Activated naive CD8-positive, alpha-beta T cell (primary cell): Measurements from ENCODE around the gene ZKSCAN8.
A peak's percentile ranks its signal among the peaks of the same experiment; 100 is the strongest.

ENCODE experiments used
- H3K27ac Mint-ChIP-seq: one replicate; pipeline ENCODE4 v1.8.0; 2021; ENCODE audit warnings: mixed read lengths
- H3K27me3 Mint-ChIP-seq: one replicate; pipeline ENCODE4 v1.8.0; 2021; ENCODE audit warnings: mixed read lengths
- H3K36me3 Mint-ChIP-seq: one replicate; pipeline ENCODE4 v1.8.0; 2021; ENCODE audit warnings: mixed read lengths
- H3K4me1 Mint-ChIP-seq: one replicate; pipeline ENCODE4 v1.8.0; 2021; ENCODE audit warnings: low read depth, mixed read lengths
- H3K4me3 Mint-ChIP-seq: one replicate; pipeline ENCODE4 v1.8.0; 2021; ENCODE audit warnings: mild to moderate bottlenecking, mixed read lengths
- H3K9me3 Mint-ChIP-seq: one replicate; pipeline ENCODE4 v1.8.0; 2021; ENCODE audit warnings: low read depth, mixed read lengths

ZKSCAN8 gene

DNA sequence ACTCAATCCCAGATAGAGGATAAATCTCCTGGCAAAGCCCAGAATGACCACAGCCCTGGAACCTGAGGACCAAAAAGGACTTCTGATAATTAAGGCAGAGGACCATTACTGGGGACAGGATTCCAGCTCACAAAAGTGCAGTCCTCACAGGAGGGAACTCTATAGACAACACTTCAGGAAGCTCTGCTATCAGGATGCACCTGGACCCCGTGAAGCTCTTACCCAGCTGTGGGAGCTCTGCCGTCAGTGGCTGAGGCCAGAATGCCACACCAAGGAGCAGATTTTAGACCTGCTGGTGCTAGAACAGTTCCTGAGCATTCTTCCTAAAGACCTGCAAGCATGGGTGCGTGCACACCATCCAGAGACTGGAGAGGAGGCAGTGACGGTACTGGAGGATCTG lies 16.3 kb upstream of the ZKSCAN8 start:
- peak overlapping the region; percentile 95 for H3K27ac Mint-ChIP-seq
- H3K36me3 Mint-ChIP-seq, result peaks cover 4% of the 10 kb centered on the region
- no peaks in the 10 kb centered on the region for H3K27me3 Mint-ChIP-seq
- H3K4me3 Mint-ChIP-seq, result peak overlapping the region; percentile 96
- H3K4me1 Mint-ChIP-seq, result peaks cover 50% of the 10 kb centered on the region
- H3K9me3 Mint-ChIP-seq, result no peaks in the 10 kb centered on the region

GRCh38 chr6:28134015-28134414 lies 7.7 kb upstream of the ZKSCAN8 start:
- Mint-ChIP-seq H3K27me3 (no peaks in the 10 kb centered on the region), H3K4me1 (peaks cover 70% of the 10 kb centered on the region), H3K4me3 (no peak overlapping the region), H3K27ac (peak overlapping the region; percentile 90), H3K9me3 (no peaks in the 10 kb centered on the region), H3K36me3 (no peaks in the 10 kb centered on the region)

DNA sequence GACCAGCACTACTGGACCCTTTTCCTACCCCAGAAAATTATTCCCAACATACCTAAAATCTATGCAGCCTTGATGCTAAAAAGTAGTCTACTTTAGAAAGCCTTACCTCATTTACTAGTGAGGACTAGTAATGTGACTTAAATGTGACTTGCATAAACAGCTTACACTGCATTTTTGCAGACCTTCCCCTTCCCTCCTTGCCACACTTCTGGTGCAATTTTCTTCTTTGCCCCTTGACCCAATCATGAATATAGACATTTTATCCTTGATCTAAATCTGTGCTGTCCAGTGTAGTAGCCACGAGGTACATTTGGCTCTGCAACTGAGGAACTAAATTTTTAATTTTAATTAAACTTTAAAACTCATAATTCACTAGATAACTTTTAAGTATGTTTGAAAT lies 7.0 kb upstream of the ZKSCAN8 start:
- peak overlapping the region; percentile 47 for H3K4me3 Mint-ChIP-seq

DNA sequence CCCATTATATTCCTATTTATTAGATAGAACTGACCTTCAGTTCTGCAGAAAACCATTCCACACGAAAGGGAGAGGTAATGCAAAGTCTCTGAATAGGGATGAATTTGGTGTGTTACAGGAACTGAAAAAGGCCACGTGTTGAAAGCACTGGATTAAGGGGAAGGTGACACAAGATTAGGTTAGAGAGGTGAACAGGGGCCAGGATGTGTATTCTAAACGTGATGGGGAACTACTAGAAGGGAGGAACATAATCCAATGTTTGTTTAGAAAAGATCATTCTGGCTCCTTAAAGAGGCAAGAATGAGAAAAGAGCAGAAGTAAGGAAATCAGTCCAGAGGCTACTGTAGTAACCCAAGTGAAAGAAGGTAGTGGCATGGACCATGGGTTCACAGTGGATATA lies 6.3 kb upstream of the ZKSCAN8 start:
- H3K4me3 Mint-ChIP-seq, result peak overlapping the region; percentile 98
- H3K27ac Mint-ChIP-seq, result peak overlapping the region; percentile 98
- no peaks in the 10 kb centered on the region for H3K9me3 Mint-ChIP-seq
- peaks cover 76% of the 10 kb centered on the region for H3K4me1 Mint-ChIP-seq
- H3K36me3 Mint-ChIP-seq, result no peaks in the 10 kb centered on the region
- no peaks in the 10 kb centered on the region for H3K27me3 Mint-ChIP-seq

More for the DNA sequence above, 7.0 kb upstream of the ZKSCAN8 start:
- Mint-ChIP-seq H3K9me3 (no peaks in the 10 kb centered on the region), H3K4me1 (peaks cover 73% of the 10 kb centered on the region), H3K27ac (no peak overlapping the region), H3K36me3 (no peaks in the 10 kb centered on the region), H3K27me3 (no peaks in the 10 kb centered on the region)

GRCh38 chr6:28136585-28137504 lies 4.8 kb upstream of the ZKSCAN8 start:
- Mint-ChIP-seq H3K4me1 (peaks cover 78% of the 10 kb centered on the region), H3K27ac (peak overlapping the region; percentile 98), H3K27me3 (no peaks in the 10 kb centered on the region), H3K4me3 (peak overlapping the region; percentile 98), H3K9me3 (no peaks in the 10 kb centered on the region), H3K36me3 (no peaks in the 10 kb centered on the region)

GRCh38 chr6:28137505-28137981 lies 4.1 kb upstream of the ZKSCAN8 start:
- H3K4me3 Mint-ChIP-seq, result peak overlapping the region; percentile 98
- peak overlapping the region; percentile 98 for H3K27ac Mint-ChIP-seq
- H3K27me3 Mint-ChIP-seq, result no peaks in the 10 kb centered on the region
- H3K4me1 Mint-ChIP-seq, result peaks cover 80% of the 10 kb centered on the region
- H3K36me3 Mint-ChIP-seq, result no peaks in the 10 kb centered on the region
- H3K9me3 Mint-ChIP-seq, result no peaks in the 10 kb centered on the region

GRCh38 chr6:28139860-28140543 lies 1.7 kb upstream of the ZKSCAN8 start:
- Mint-ChIP-seq H3K36me3 (peaks cover 9% of the 10 kb centered on the region), H3K4me3 (peak overlapping the region; percentile 81), H3K27ac (peak overlapping the region; percentile 83), H3K9me3 (no peaks in the 10 kb centered on the region), H3K4me1 (peaks cover 74% of the 10 kb centered on the region), H3K27me3 (no peaks in the 10 kb centered on the region)

DNA sequence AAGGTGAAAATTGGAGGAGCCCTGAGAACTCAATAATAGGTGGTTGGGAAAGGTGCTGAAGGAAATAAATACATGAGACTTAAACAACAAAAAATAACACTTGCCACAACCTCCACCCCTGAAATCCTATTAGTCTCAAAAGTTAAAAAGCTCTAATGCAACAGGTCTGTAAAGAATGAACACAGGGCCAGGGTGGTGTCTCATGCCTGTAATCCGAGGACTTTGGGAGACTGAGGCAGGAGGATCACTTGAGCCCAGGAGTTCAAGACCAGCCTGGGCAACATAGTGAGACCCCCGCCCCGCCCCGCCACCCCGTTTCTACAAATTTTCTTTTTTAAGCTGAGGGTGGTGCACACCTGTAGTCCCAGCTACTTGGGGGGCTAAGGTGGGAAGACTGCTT lies 1.1 kb upstream of the ZKSCAN8 start:
- H3K4me1 Mint-ChIP-seq, result peaks cover 76% of the 10 kb centered on the region
- H3K9me3 Mint-ChIP-seq, result no peaks in the 10 kb centered on the region
- no peaks in the 10 kb centered on the region for H3K27me3 Mint-ChIP-seq
- H3K27ac Mint-ChIP-seq, result peak overlapping the region; percentile 50
- peaks cover 15% of the 10 kb centered on the region for H3K36me3 Mint-ChIP-seq
- peak overlapping the region; percentile 95 for H3K4me3 Mint-ChIP-seq

GRCh38 chr6:28142446-28142845 lies 763 bp downstream of the ZKSCAN8 start:
- Mint-ChIP-seq H3K27ac (peak overlapping the region; percentile 93), H3K9me3 (no peaks in the 10 kb centered on the region), H3K4me3 (peak overlapping the region; percentile 95), H3K27me3 (no peaks in the 10 kb centered on the region), H3K36me3 (peaks cover 16% of the 10 kb centered on the region), H3K4me1 (peaks cover 70% of the 10 kb centered on the region)

- H3K27me3 Mint-ChIP-seq, result no peaks in the 10 kb centered on the region
- no peaks in the 10 kb centered on the region for H3K9me3 Mint-ChIP-seq
- peaks cover 26% of the 10 kb centered on the region for H3K36me3 Mint-ChIP-seq
- H3K27ac Mint-ChIP-seq, result no peak overlapping the region
- no peak overlapping the region for H3K4me3 Mint-ChIP-seq
- peaks cover 52% of the 10 kb centered on the region for H3K4me1 Mint-ChIP-seq
Observed at GRCh38 chr6:28145231-28145630, 3.5 kb downstream of the ZKSCAN8 start.

- Mint-ChIP-seq H3K9me3 (no peaks in the 10 kb centered on the region), H3K4me3 (no peak overlapping the region), H3K27ac (no peak overlapping the region), H3K36me3 (peaks cover 49% of the 10 kb centered on the region), H3K27me3 (no peaks in the 10 kb centered on the region), H3K4me1 (peaks cover 6% of the 10 kb centered on the region)
Observed at GRCh38 chr6:28152531-28152930, 10.8 kb downstream of the ZKSCAN8 start.

GRCh38 chr6:28153546-28153945 lies 11.9 kb downstream of the ZKSCAN8 start:
- Mint-ChIP-seq H3K4me3 (no peak overlapping the region), H3K9me3 (no peaks in the 10 kb centered on the region), H3K36me3 (peaks cover 51% of the 10 kb centered on the region), H3K4me1 (peaks cover 2% of the 10 kb centered on the region), H3K27ac (no peak overlapping the region), H3K27me3 (no peaks in the 10 kb centered on the region)

DNA sequence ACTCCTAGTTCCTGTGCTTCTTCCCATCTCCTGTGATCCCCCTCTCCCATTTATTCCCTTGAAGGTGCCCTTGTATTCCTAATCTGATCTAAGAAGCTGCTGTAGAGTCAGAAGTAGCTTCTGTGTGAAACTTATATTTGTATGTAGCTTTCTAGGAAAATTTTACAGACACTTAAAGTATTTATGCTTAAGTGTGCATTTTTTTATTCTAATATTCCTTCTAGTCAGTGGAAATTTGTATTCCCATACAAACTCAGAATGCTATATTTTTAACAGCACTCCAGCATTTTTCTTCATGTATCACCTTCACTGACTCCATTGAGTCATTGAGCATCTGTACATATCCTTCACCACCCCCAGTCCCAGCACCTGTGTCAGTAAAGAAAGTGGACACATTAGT lies 12.7 kb downstream of the ZKSCAN8 start:
- Mint-ChIP-seq H3K36me3 (peaks cover 57% of the 10 kb centered on the region), H3K4me1 (no peaks in the 10 kb centered on the region), H3K27me3 (no peaks in the 10 kb centered on the region), H3K27ac (no peak overlapping the region), H3K4me3 (no peak overlapping the region), H3K9me3 (no peaks in the 10 kb centered on the region)

GRCh38 chr6:28158318-28158717 lies 16.6 kb downstream of the ZKSCAN8 start:
- Mint-ChIP-seq H3K36me3 (peaks cover 47% of the 10 kb centered on the region), H3K4me3 (no peak overlapping the region), H3K27ac (no peak overlapping the region), H3K9me3 (peaks cover 3% of the 10 kb centered on the region), H3K4me1 (peaks cover 16% of the 10 kb centered on the region), H3K27me3 (no peaks in the 10 kb centered on the region)

DNA sequence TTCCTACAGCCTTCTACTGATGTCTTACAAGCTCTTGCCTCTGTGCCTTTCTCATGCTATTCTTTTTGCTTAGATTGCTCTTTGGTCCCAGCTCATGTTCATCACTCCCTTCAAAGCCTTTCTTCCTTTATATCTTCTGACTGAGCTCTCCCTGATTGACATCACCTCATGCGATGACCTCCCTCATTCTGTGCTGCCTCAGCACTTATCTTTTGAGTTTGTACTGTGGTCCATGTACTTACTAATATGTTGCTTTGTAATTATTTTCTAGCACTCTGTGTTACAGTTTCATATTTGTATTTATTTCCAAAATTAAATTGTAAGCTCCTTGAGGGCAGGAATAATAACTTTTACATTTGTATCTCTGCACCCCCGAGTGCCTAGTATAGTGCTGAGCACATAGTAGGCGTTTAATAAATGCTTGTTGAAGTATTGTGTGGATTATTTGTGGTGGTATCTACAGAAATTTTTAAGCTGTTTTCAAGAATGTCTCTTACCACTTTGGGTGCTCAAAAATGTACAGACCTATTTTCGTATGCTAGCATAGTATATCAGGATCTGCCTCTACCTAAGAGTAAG lies 17.4 kb downstream of the ZKSCAN8 start:
- no peak overlapping the region for H3K27ac Mint-ChIP-seq
- peaks cover 3% of the 10 kb centered on the region for H3K9me3 Mint-ChIP-seq
- peaks cover 43% of the 10 kb centered on the region for H3K36me3 Mint-ChIP-seq
- no peaks in the 10 kb centered on the region for H3K27me3 Mint-ChIP-seq
- no peak overlapping the region for H3K4me3 Mint-ChIP-seq
- peaks cover 16% of the 10 kb centered on the region for H3K4me1 Mint-ChIP-seq
